Loucy (cell line): ENCODE measurements around the gene NRP1.

Experiments
- CTCF ChIP-seq: fragments of 200-600 bp; sonication (generic); conservative IDR thresholded peaks from 2 replicates; pipeline ENCODE4 v1.5.1; 2014; ENCODE audit warnings: mild to moderate bottlenecking, antibody characterized with exemption, low read length
- EZH2phosphoT487 ChIP-seq: fragments of 200-600 bp; IDR thresholded peaks from 2 replicates; pipeline ENCODE4 v1.6.1; 2018; ENCODE audit warnings: antibody characterized with exemption, mild to moderate bottlenecking, moderate library complexity, borderline replicate concordance

- no peak for TF ChIP-seq CTCF
- no peak for TF ChIP-seq EZH2phosphoT487
Measured at GRCh38 chr10:33229949-33230267, 104.6 kb downstream of the NRP1 start.
